Kidney tubule cell (primary cell): ENCODE measurements around the gene BDKRB2.

ENCODE experiments used
- DNase-seq: peaks from one replicate; pipeline ENCODE4 v3.0.0-alpha.2; 2018; ENCODE audit warnings: low spot score

BDKRB2 gene

GRCh38 chr14:96252999-96253539 is 48.4 kb downstream of the BDKRB2 start:
- DNase-seq: peak; percentile 80

GRCh38 chr14:96254687-96255086 is 50.0 kb downstream of the BDKRB2 start:
- no peak for DNase-seq

GRCh38 chr14:96255501-96256366 is 51.1 kb downstream of the BDKRB2 start, which contains the start of gene BDKRB1:
BDKRB1 (plus strand) TSS chr14:96256210; CDS start chr14:96263683, 7,473 bp downstream.
- DNase-seq: no peak

- no peak for DNase-seq
These were observed 51.8 kb downstream of the BDKRB2 start for GRCh38 chr14:96256407-96256806.

- DNase-seq: no peak
These were observed 52.4 kb downstream of the BDKRB2 start for GRCh38 chr14:96257056-96257455.

GRCh38 chr14:96257900-96258299 is 53.3 kb downstream of the BDKRB2 start:
- DNase-seq: no peak

- no peak for DNase-seq
These were observed 55.7 kb downstream of the BDKRB2 start for GRCh38 chr14:96260341-96260821.

GRCh38 chr14:96261053-96261452 is 56.4 kb downstream of the BDKRB2 start:
- DNase-seq: no peak

GRCh38 chr14:96261772-96262655 is 57.4 kb downstream of the BDKRB2 start:
- no peak for DNase-seq

- DNase-seq: no peak
These were observed 58.9 kb downstream of the BDKRB2 start for GRCh38 chr14:96263347-96264199.

- DNase-seq: no peak
These were observed 59.5 kb downstream of the BDKRB2 start for GRCh38 chr14:96264200-96264553.

- DNase-seq: peak; percentile 18
These were observed 60.2 kb downstream of the BDKRB2 start for GRCh38 chr14:96264853-96265252.

- DNase-seq: no peak
These were observed 60.9 kb downstream of the BDKRB2 start for GRCh38 chr14:96265383-96266095.

- DNase-seq: peak; percentile 44
These were observed 62.7 kb downstream of the BDKRB2 start for GRCh38 chr14:96267336-96267735.

GRCh38 chr14:96267916-96268315 is 63.3 kb downstream of the BDKRB2 start:
- DNase-seq: peak; percentile 62

- DNase-seq: peak; percentile 93
These were observed 64.1 kb downstream of the BDKRB2 start for GRCh38 chr14:96268431-96269358.

GRCh38 chr14:96269359-96269710 is 64.7 kb downstream of the BDKRB2 start:
- DNase-seq: no peak

- no peak for DNase-seq
These were observed 66.2 kb downstream of the BDKRB2 start for GRCh38 chr14:96270565-96271420.

- peak; percentile 52 for DNase-seq
These were observed 66.8 kb downstream of the BDKRB2 start for GRCh38 chr14:96271421-96271762.
